ENCODE measurements around the gene IGDCC3.

IGDCC3 gene

DNA sequence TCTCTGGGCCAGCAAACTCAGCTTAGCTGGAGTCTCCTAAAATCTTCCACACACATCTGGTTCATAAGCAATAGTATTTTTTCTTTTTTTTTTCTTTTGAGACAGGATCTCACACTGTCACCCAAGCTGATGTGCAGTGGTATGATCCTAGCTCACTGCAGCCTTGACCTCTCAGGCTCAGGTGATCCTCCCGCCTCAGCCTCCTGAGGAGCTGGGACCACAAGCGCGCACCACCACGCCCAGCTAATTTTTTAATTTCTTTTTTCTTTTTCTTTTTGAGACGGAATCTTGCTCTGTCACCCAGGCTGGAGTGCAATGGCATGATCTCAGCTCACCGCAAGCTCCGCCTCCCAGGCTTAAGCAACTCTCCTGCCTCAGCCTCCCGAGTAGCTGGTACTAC is 39.0 kb downstream of the IGDCC3 start:
- DNase-seq: no peak

GRCh38 chr15:65338366-65338765 is 39.4 kb downstream of the IGDCC3 start:
- DNase-seq: no peak

DNA sequence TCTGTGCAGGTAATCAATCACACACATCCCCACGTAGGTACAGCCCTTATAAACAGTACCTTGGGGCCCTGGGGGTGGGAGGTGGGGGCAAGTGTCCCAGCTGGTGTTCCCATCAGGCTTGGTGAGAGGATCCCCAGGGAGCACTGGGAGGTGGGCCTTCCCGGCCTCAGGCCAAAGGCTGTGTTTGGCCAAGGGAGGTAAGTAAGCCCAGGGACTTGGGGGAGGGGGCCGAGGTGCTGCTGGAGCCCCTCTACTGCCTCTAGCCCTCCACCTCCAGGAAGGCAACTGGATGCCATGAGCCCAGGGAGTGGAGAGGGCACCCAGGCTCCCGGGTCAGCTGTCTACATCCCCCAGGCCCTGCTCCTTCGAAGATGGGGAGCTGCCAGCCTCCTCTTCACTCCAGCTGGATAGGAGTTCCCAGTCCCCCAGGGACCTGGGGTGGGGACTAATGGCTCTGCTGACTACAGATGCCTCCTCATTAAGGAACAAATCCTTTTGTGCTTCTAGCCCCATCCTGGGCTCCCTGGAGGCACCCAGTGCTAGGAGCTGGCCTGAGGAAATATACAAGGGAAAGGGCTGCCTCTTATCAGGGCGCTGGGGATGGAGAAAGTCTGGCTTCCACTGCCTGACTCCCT is 40.2 kb downstream of the IGDCC3 start:
- DNase-seq: no peak

DNA sequence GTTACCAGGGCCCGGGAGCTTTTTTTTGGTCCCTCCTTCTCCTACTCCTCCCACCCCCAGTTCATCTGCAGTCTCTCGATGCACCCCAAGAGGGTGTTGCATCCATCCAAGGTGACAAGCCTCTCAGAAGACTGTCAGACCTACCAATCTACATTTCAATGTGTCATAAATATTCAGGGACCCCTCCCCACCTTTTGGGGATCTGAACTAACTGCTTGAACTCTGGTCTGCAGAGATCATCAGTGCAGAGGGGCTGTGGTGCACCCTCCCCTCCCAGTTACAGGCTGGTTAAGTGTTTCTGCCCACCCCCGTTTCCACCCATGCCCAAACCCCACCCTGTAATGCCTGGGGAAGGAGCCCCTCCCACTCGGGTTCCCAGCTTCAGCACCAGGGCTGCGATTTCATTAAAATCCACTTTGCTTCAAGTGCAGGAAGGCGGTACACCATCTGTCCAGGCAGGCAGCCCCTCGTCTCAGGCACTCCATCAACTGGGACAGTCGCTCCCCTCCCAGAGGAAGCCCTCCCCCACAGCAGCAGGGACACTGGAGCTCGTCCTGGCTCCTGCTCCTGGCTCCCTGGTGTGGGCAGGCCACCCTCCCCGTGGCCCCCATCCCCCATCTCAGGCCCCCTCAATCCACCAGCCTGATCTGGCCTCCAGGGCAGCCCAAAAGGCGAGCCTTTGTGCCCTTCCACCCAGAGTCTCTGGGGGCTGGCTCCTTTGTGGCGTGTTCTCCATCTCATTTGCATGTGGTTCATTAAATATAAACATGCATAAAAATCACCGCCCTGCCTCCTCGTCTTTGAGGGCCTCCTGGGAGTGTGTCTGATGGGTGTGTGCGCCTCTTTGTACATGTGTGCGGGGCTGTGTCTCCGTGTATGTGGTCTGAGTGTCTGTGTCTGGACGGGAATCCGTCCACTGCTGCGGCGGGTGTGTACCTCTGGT is 41.0 kb downstream of the IGDCC3 start:
- DNase-seq: no peak

- no peak for DNase-seq
Observed at GRCh38 chr15:65335278-65336055, 42.3 kb downstream of the IGDCC3 start.

- DNase-seq: no peak
Observed at GRCh38 chr15:65334586-65335231, 43.1 kb downstream of the IGDCC3 start.

GRCh38 chr15:65333856-65334255 is 43.9 kb downstream of the IGDCC3 start:
- no peak for DNase-seq

GRCh38 chr15:65333148-65333820 is 44.5 kb downstream of the IGDCC3 start:
- no peak for DNase-seq

DNA sequence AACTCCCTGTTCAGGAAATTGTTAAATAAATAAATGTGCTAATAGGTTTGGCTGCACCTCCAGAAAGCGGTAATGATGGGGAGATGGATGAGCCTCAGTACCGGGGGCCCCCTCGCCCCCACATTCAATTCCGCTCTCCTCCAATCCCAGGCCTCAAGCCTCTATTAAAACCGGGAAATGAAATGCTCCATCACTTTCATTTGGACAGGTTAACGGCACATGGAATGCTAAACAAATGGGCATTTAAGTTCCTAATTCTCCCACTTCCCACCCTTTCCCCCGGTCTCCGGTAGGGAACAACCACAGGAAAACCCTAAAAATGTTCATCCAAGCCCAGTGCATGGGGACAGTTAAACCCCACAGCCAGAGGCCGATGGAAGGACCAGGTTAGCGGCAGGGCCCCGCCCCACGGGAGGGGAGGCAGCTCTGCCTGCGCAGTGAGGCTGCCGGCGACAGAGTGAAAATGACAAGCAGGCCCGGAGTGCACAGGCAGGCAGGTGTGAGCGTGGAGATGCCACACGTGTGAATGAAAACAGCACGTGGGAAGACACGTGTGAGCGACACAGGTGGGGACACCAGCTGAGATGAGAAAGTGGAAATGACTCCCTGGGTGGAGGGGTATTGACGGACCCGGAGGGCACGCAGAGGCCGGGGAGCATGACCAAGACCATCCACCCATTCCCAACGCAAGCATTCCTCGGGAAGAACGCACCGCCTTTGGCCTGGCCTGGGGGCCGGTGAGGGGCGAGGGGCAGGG is 45.2 kb downstream of the IGDCC3 start:
- no peak for DNase-seq

GRCh38 chr15:65331811-65332210 is 46.0 kb downstream of the IGDCC3 start:
- no peak for DNase-seq

- DNase-seq: no peak
Observed at GRCh38 chr15:65330934-65331645, 46.7 kb downstream of the IGDCC3 start.

- DNase-seq: no peak
Observed at GRCh38 chr15:65329984-65330735, 47.6 kb downstream of the IGDCC3 start.

- no peak for DNase-seq
Observed at GRCh38 chr15:65329288-65329983, 48.4 kb downstream of the IGDCC3 start.

- no peak for DNase-seq
Observed at GRCh38 chr15:65328506-65329287, 49.1 kb downstream of the IGDCC3 start.

DNA sequence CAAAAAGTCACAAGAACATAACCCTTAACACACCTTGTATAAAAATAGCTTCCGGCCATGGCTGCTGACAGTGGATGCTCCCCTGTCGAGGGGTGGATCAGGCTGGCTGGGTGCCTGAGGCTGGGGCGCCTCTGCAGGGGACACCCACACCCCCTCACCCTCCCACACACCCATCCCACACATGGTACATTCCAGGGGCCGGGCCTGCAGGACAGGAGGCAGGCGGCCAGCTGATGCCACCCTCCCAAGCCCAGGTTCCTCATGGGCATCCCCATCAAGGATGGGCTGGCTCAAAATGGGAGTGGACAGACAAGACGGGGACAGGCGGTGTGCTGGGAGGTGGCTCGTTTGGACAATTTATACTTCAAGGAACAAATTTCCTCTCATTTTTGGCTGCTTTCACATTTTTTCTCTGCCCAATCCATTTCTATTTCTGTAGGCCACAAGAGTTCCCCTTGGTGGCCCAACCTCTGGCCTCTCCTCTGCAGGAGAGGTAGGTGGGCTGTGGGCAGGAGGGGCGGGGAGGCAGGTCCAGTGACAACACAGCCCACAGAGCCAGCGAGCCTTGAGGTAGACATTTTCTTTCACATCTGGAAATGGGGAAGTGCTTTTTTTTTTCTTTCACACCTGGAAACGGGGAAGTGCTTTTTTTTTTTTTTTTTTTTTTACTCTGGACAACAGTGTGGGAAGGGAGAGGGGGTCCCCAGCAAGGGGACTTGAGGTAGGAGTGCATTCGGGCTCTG is 50.0 kb downstream of the IGDCC3 start:
- DNase-seq: no peak

DNA sequence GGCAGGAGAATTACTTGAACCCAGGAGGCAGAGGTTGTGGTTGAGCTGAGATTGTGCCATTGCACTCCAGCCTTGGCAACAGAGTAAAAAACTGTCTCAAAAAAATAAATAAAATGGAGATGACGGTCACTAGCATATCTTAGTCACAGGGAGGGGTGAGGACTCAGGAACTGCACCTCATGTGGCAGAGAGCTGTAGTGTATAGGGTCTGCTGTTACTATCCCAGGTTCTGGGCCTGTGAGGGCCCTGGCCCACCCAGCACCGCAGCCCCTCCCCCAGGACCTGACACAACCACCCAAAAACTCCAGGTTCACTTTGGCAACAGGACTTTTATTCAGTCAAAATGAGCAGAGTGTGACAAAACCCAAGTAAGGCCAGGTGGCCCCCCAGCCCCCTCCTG is 51.0 kb downstream of the IGDCC3 start:
- no peak for DNase-seq

DNA sequence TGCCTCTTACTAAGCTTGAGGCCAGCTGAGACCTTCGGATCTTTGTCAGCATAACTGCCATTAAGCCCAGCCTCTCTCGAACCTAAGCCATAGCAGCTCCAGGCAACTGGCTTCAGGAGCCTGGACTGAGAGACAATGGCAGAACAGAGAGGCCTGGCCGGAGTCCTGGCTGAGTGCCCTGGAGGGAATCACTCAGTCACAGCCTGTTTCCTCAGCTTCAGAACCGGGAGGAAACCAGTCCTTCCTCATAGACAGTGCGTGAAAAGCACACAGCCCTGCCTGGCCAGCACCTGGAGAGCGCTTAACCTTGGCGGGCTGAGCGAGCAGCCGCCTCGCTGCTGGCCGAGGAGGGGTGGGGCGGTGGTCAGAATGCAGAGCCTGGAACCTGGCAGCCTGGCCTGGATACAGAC is 51.7 kb downstream of the IGDCC3 start:
- no peak for DNase-seq

DNA sequence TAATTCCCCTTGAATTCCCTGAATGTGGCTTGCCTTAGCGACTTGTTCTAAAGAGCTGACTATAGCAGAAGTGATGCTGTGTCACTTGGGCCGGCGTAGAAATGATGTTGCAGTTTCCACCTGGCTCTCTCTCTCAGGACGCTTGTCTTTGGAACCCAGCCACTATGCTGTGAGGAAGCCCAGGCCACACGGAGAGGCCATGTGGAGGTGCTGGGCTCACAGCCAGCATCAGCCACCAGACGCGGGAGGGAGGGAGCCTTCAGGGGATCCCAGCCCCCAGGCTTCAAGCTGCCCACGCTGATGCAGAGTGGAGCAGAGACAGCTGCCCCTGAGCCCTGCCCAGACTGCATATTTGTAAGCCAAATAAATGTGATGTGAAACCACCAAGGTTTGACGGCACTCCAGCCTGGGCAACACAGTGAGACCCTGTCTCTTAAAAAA is 54.7 kb downstream of the IGDCC3 start:
- no peak for DNase-seq
